Sigmoid colon (tissue), 7 donors: Measurements from ENCODE around the gene SYT7. TPM values are rescaled to one million over a fixed set of nuclear protein-coding genes. Genes with fewer than 3 reads are reported as not detected.

Experiments used
- DNase-seq: peaks from one replicate; pipeline ENCODE4 v3.0.0-alpha.2; 2019
- H3K27ac ChIP-seq, 4 donors: fragments of 200-600 bp; sonication (generic); one replicate each; pipeline ENCODE4 v1.5.1; 2016 to 2019; ENCODE audit warnings: mild to moderate bottlenecking in 1 of 4
- H3K27me3 ChIP-seq, 3 donors: fragments of 200-600 bp; sonication (generic); one replicate each; pipeline ENCODE4 v1.5.1; 2019; ENCODE audit warnings: mild to moderate bottlenecking in 1 of 3
- H3K36me3 ChIP-seq, 4 donors: fragments of 200-600 bp; sonication (generic); one replicate each; pipeline ENCODE4 v1.5.1; 2016 to 2019
- H3K4me1 ChIP-seq, 4 donors: fragments of 200-600 bp; sonication (generic); one replicate each; pipeline ENCODE4 v1.5.1; 2017 to 2019
- H3K4me3 ChIP-seq, 4 donors: fragments of 200-600 bp; sonication (generic); one replicate each; pipeline ENCODE4 v1.5.1; 2017 to 2019; ENCODE audit warnings: mild to moderate bottlenecking in 2 of 4, moderate library complexity in 1 of 4
- H3K9me3 ChIP-seq, 4 donors: fragments of 200-600 bp in 3 of 4; sonication (generic) in 3 of 4; one replicate each; pipeline versions ENCODE4 v1.5.1 to v1.6.1; 2013 to 2019
- CTCF ChIP-seq, 4 experiments: fragments of 450-650 bp in 3 of 4; fragments of 200-600 bp in 1 of 4; IDR thresholded peaks; one replicate each; pipeline ENCODE4 v1.5.1; 2016 to 2019; ENCODE audit warnings: antibody characterized with exemption in 4 of 4, mild to moderate bottlenecking in 3 of 4, moderate library complexity in 2 of 4
- EP300 ChIP-seq, 4 donors: sonication (generic); formaldehyde crosslinking; IDR thresholded peaks; one replicate each; pipeline ENCODE4 v1.6.1; 2017; ENCODE audit warnings: antibody characterized with exemption in 4 of 4
- POLR2A ChIP-seq, 2 donors: fragments of 450-650 bp; IDR thresholded peaks; one replicate each; pipeline ENCODE4 v1.6.1; 2016; ENCODE audit warnings: antibody characterized with exemption in 2 of 2, mild to moderate bottlenecking in 2 of 2, moderate library complexity in 2 of 2
- POLR2AphosphoS5 ChIP-seq, 4 donors: sonication (generic); formaldehyde crosslinking; IDR thresholded peaks; one replicate each; pipeline ENCODE4 v1.6.1; 2017; ENCODE audit warnings: antibody characterized with exemption in 4 of 4
- WGBS, 2 donors: extraction: QIAGEN DNeasy Blood & Tissue Kit; methylation state at CpG; one replicate each; pipeline ENCODE4 v1.1.7; 2013; 5-methylcytosine and 5-hydroxymethylcytosine counted together
- intact Hi-C: fragments of 100-400 bp; cut with DNase I; formaldehyde crosslinking; loops from one replicate; pipeline ENCODE4 v1.15.1; 2023
- polyA plus RNA-seq, 3 donors: library from polyadenylated mRNA; stranded (reverse); fragments of 200-250 nt; gene quantifications; one replicate each; pipeline ENCODE4 v1.2.3, GENCODE V29; 2013
- total RNA-seq, 4 donors: library from RNA; depleted of rRNA; stranded (reverse); fragments of >200 nt; gene quantifications; one replicate each; pipeline ENCODE4 v1.1.0, GENCODE V29; 2016
- donor health status: healthy with polysubstance abuse.
- donor health status: Bipolar disorder and iron deficiency.
- donor health status: healthy.

The SYT7 gene
- total and polyA plus RNA-seq, 7 donors = 0.66 to 8.4 (median 3.6) TPM

GRCh38 chr11:61594907-61595257 lies 14.0 kb upstream of the SYT7 start:
- TF ChIP-seq CTCF (IDR thresholded peaks at IDR 0.05) (no peak), POLR2A (IDR thresholded peaks at IDR 0.05) (no peak), POLR2AphosphoS5 (IDR thresholded peaks at IDR 0.05) (no peak), EP300 (IDR thresholded peaks at IDR 0.05) (no peak)
- 40 to 65% methylated on average over 5 of the region's 5 CpGs for WGBS, 2 donors
- no peaks in the 10 kb centered on the region for H3K4me1 ChIP-seq
- no peak for DNase-seq
- no peaks in the 10 kb centered on the region for H3K36me3 ChIP-seq
- no peak overlapping the region for H3K4me3 ChIP-seq
- peak overlapping the region in 1 of 4 donors; percentile 51 for H3K27ac ChIP-seq
- H3K9me3 ChIP-seq = no peaks in the 10 kb centered on the region
- intact Hi-C loops = no loop called here
- peaks cover 0 to 13% (median 0%) of the 10 kb centered on the region in 3 donors for H3K27me3 ChIP-seq

GRCh38 chr11:61593151-61593550 lies 12.3 kb upstream of the SYT7 start:
- H3K27me3 ChIP-seq = peaks cover 0 to 5% (median 0%) of the 10 kb centered on the region in 3 donors
- 87 to 92% methylated on average over 2 of the region's 2 CpGs for WGBS, 2 donors
- intact Hi-C loops = no loop called here

GRCh38 chr11:61592176-61592575 lies 11.3 kb upstream of the SYT7 start:
- H3K4me3 ChIP-seq = no peak overlapping the region
- H3K36me3 ChIP-seq = no peaks in the 10 kb centered on the region
- DNase-seq = no peak
- TF ChIP-seq CTCF (IDR thresholded peaks at IDR 0.05) (no peak), POLR2AphosphoS5 (IDR thresholded peaks at IDR 0.05) (no peak), EP300 (IDR thresholded peaks at IDR 0.05) (no peak), POLR2A (IDR thresholded peaks at IDR 0.05) (no peak)
- H3K27ac ChIP-seq = no peak overlapping the region
- 81 to 83% methylated on average over 7 of the region's 7 CpGs for WGBS, 2 donors
- no peaks in the 10 kb centered on the region for H3K9me3 ChIP-seq
- H3K27me3 ChIP-seq = peaks cover 0 to 5% (median 0%) of the 10 kb centered on the region in 3 donors
- intact Hi-C loops = no loop called here
- H3K4me1 ChIP-seq = peaks cover 0 to 18% (median 17%) of the 10 kb centered on the region in 4 donors

More at GRCh38 chr11:61593151-61593550, 12.3 kb upstream of the SYT7 start:
- no peak overlapping the region for H3K4me3 ChIP-seq
- H3K4me1 ChIP-seq = peaks cover 0 to 9% (median 7%) of the 10 kb centered on the region in 4 donors
- no peak for DNase-seq
- no peaks in the 10 kb centered on the region for H3K36me3 ChIP-seq
- H3K9me3 ChIP-seq = no peaks in the 10 kb centered on the region
- TF ChIP-seq POLR2A (IDR thresholded peaks at IDR 0.05) (no peak), CTCF (IDR thresholded peaks at IDR 0.05) (no peak), POLR2AphosphoS5 (IDR thresholded peaks at IDR 0.05) (no peak), EP300 (IDR thresholded peaks at IDR 0.05) (no peak)
- no peak overlapping the region for H3K27ac ChIP-seq

- Histone ChIP-seq H3K4me3 (no peak overlapping the region), H3K27ac (no peak overlapping the region), H3K36me3 (no peaks in the 10 kb centered on the region), H3K27me3 (peaks cover 0 to 9% (median 0%) of the 10 kb centered on the region in 3 donors), H3K4me1 (peaks cover 0 to 21% (median 20%) of the 10 kb centered on the region in 4 donors), H3K9me3 (no peaks in the 10 kb centered on the region)
- intact Hi-C loops = no loop called here
- DNase-seq = no peak
- no peak for TF ChIP-seq POLR2AphosphoS5 (IDR thresholded peaks at IDR 0.05)
- TF ChIP-seq CTCF (IDR thresholded peaks at IDR 0.05) = no peak
- no peak for TF ChIP-seq POLR2A (IDR thresholded peaks at IDR 0.05)
- no peak for TF ChIP-seq EP300 (IDR thresholded peaks at IDR 0.05)
- WGBS, 2 donors = 45 to 81% methylated on average over 5 of the region's 5 CpGs
Measured at GRCh38 chr11:61589961-61590360, 9.1 kb upstream of the SYT7 start.

GRCh38 chr11:61588728-61589191 lies 7.9 kb upstream of the SYT7 start:
- peak; percentile 76 for DNase-seq
- no peak for TF ChIP-seq EP300 (IDR thresholded peaks at IDR 0.05)
- no peak for TF ChIP-seq POLR2AphosphoS5 (IDR thresholded peaks at IDR 0.05)

More at GRCh38 chr11:61588728-61589191, 7.9 kb upstream of the SYT7 start:
- peaks cover 0 to 21% (median 20%) of the 10 kb centered on the region in 4 donors for H3K4me1 ChIP-seq
- no peaks in the 10 kb centered on the region for H3K36me3 ChIP-seq
- peaks cover 0 to 9% (median 0%) of the 10 kb centered on the region in 3 donors for H3K27me3 ChIP-seq
- peak overlapping the region in 2 of 4 donors; percentile 42 to 62 for H3K27ac ChIP-seq
- intact Hi-C loops = no loop called here
- 40 to 48% methylated on average over 10 of the region's 10 CpGs for WGBS, 2 donors
- peak overlapping the region in 2 of 4 donors; percentile 47 to 48 for H3K4me3 ChIP-seq
- no peaks in the 10 kb centered on the region for H3K9me3 ChIP-seq
